KG1 (cell line): ENCODE measurements around the gene B3GALNT1.
A peak's percentile ranks its signal among the peaks of the same experiment; 100 is the strongest.

Experiments
- DNase-seq: peaks from one replicate; lab custom pipeline; 2025; lab: John Stamatoyannopoulos, UW

The B3GALNT1 gene

DNA sequence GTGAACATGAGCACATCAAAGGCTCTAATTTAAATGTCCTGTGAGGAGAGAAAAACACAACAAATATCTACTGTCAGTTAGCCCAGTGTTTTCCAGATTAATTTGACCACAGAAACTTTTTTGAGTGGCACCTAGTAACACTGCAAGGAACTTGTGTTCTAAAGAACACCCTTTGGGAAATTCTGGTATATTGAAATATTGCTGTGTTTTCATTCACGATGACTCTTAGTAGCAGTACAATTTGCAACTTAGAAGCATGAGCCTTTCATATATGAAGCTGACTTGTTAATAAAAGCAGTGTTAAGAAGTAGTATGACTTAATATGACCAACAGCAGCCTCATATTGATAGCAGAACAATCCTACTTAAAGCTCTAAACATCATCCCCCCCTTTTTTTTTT lies 32.0 kb downstream of the B3GALNT1 start:
- no peak for DNase-seq

- DNase-seq, result no peak
These were observed 32.4 kb downstream of the B3GALNT1 start for GRCh38 chr3:161072751-161073150.

DNA sequence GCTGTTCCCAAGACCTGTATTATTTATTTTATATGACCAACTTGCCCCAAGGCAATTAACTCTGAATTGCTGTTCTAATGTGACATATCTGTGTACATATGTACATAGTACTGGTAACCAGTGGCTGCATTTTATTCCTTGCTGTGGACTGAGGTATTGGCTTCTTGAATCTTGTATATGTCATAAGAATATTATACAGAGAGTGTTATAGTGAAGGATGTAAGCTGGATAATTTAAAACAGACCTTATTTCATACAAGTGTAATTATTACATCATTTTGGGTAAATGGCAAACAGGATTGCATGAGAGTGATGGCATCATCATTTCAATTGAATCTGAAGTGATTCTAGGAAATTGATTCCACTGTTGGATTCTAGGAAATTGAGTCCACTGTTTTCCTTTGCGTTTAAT lies 32.9 kb downstream of the B3GALNT1 start:
- DNase-seq, result no peak

DNA sequence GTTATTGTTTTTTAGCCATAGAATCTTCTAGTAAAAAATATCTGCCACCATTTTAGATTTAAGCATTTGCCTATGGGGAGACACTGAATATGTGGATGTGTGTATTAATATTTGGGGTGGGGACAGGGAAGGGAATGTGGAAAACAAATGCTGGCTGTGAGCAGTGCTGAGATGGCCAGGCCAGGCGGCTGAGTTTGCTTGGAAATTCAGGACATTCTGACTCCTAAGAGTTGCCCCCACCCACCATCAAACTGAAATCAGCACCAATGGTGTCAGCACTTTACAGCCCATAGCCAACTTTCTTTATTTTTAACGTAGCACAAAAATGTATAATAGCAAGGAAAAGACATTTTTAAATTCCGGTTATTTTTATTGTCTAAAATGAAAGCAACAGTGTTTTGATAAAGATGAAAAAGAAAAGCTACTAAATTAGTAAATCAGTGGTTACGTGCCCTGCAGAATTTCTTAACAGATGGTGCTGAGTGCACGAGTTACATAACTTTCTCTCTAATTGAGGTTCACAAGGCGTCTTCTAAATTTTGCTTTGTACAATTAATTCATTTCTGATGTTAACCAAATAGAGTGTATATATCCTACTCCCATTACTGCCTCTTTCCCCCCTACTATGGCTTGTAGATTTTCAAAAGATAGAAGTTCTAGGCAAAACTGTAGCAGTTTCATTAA lies 34.0 kb downstream of the B3GALNT1 start:
- DNase-seq, result no peak

DNA sequence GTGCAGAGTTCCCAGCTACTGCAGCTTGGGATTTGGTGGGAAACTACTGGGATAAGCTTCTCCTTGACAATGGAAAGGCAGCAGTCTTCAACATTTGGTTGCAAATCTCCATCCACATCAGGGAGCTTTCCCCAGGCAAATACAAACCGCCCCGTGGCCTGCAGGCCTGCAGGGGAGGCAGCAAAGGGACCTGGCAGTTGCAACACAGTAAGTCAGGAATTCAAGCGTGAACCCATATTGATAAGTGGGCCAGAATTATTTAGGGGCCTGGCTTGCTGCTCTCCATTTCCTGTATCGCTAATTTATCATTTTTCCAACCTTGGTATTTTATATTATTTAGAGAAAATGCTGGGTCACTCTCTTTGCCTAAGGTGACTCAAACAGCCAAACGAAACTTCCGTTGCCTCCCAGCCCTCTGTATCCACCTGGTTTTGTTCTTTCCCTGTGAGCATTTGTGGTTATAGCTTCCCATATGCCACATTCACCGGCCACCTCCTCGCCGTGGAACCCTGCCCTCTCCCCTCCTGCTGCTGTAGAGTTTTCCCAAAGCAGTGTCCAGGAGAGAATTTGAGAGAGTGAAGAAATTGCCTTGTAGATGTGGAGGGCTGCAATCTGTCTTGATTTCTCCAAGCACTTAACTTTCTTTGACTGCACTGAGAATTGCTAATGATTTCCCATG lies 34.8 kb downstream of the B3GALNT1 start:
- no peak for DNase-seq

GRCh38 chr3:161069511-161070251 lies 35.5 kb downstream of the B3GALNT1 start:
- DNase-seq, result peak; percentile 49

DNA sequence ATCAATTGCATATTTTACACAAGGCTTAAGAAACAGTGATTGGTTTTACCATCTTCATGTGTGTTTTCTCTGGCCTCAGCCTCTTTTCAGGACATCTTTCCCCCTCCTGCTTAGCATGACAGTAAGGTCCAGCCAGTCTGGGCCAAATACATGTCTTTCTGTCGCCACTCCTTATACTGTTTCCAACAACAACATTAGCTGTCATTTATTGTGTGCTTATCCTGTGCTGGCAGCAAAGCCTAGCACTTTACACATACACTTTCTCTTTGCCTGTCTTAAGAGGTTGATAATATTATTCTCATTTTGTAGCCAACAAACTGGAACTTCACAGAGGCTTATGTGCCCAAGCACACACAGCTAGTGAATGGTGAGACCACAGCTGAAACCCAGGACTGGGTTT lies 37.8 kb downstream of the B3GALNT1 start:
- no peak for DNase-seq

DNA sequence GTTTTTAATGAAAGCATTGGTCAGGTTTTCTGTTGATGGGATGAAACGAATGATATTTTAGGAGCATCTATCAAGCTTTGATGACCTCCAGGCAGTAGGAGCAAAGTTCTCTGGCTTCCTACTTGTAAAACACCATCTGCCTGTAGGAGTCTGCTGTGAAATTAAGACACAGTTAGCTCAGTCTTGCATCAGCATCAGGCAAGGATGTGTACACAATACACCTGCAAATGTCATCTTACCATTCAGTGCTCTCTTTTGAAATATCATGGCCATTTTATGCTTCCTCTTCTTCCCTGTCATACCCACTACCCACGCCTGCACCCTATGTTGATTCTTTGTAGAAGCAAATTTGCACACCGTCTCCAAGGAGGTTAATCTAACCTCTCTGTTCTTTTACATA lies 38.2 kb downstream of the B3GALNT1 start:
- no peak for DNase-seq

DNA sequence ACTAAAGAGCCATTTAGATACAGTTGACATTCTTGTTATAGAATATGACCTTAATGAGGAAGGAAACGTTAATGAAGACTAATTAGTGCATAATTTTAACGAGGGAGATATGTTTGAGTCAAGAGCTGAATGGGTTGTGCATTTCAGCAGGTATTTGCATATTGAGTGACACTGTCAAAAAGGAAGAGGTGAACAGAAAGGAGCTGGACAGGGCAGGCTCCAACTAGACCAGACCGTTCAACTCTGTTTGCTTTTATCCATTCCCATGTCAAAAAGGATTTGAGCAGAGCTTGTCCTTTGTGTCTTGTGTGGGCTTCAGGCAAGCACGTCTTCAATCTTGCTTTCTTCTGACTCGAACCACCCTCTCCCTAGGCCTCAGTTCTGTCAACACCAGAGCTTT lies 40.7 kb downstream of the B3GALNT1 start:
- no peak for DNase-seq

- DNase-seq, result no peak
These were observed 50.1 kb downstream of the B3GALNT1 start for GRCh38 chr3:161054860-161055604.

GRCh38 chr3:161051856-161052255 lies 53.3 kb downstream of the B3GALNT1 start:
- no peak for DNase-seq

DNA sequence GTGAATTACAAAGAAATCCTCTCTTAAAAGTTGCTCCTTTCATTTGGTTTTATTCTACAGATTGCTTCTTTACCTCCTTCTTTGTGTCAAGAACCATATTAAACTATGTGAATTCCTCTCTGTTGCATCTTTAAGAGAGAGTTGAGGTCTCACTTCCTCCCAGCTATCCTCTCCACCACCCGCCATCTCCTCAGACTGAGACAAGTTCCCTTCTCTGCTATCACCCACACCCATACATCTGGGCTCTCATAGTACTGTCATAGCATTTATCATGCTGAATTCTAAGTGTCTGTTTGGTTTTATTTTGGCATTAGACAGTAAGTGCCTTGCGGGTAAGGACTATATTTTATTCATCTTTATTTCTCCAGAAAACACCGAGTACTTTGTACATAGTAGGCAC lies 54.2 kb downstream of the B3GALNT1 start:
- DNase-seq, result no peak

GRCh38 chr3:161049683-161050248 lies 55.4 kb downstream of the B3GALNT1 start:
- no peak for DNase-seq

DNA sequence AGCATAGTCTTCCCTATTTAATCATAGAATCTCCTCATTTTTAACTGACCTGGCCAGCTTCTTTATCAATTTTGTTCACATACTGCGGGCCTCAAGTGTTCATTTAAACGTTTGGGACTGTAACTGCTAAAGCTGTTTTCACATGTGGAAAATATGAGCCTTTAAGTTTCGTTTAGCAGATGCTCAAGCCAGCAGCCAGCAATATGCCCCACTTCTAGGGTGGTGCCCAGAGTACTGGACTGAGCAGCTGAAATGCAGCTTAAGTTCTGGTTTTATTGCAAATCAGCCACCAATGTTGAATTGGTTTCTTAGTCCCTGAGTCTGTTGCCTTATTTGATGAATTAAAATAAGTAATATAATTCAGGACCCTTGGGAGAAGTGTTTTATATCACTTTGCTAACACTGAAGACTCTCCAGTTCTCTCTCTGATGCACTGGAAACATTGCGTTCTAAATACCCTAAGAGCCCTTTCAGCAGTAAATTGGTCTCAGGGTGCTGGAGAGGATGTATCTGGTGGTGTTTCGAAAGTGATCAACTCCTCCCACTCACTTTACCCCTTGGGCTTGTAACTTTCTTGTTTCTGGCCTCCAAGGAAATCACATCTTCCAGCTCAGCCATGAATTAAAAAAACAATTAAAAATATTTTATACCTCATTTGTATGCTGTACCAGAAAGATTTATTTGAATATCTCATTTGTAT lies 61.7 kb downstream of the B3GALNT1 start:
- DNase-seq, result no peak

- no peak for DNase-seq
These were observed 63.1 kb downstream of the B3GALNT1 start for GRCh38 chr3:161042023-161042501.

- DNase-seq, result no peak
These were observed 66.4 kb downstream of the B3GALNT1 start for GRCh38 chr3:161038725-161039124.

DNA sequence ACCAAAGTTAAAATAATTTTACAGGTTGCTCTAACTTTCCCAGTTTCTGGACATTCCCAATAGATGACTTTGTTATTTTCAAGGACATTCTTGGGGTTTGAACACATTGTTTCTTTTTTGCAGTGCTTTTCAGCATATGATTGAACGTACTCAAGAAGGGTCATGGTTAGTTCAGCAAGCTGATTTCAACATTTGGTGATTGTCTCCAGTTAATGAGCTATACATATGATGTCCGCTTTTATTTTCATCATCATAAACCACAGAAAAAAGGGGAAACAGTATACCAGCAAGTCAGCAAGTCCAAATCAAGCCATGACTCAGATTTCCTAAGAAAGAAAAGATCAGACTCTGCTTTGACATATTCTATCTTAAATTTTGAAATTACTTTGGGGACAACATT lies 69.4 kb downstream of the B3GALNT1 start:
- peak; percentile 56 for DNase-seq

- peak; percentile 89 for DNase-seq
These were observed 70.1 kb downstream of the B3GALNT1 start for GRCh38 chr3:161034913-161035550.
